ENCODE measurements around the gene ABHD16B. TPM values are rescaled to one million over a fixed set of nuclear protein-coding genes. Genes with fewer than 3 reads are reported as not detected.
A peak's percentile ranks its signal among the peaks of the same experiment; 100 is the strongest.

Gene ABHD16B
- total RNA-seq, 1 donor from 2014 or later: not detected

GRCh38 chr20:63831993-63832686, 29.2 kb upstream of the ABHD16B start:
- ATAC-seq (peak; percentile 52), DNase-seq (peak; percentile 79)
- intact Hi-C loops (cut with micrococcal nuclease): no loop called here

GRCh38 chr20:63833776-63834490, 27.4 kb upstream of the ABHD16B start:
- ATAC-seq (no peak), DNase-seq (no peak)
- intact Hi-C loops (cut with micrococcal nuclease): no loop called here

GRCh38 chr20:63834491-63834880, 26.8 kb upstream of the ABHD16B start:
- intact Hi-C loops (cut with micrococcal nuclease): no loop called here
- no peak for ATAC-seq

GRCh38 chr20:63835021-63835858, 26.1 kb upstream of the ABHD16B start:
- ATAC-seq: peak; percentile 85
- intact Hi-C loops (cut with micrococcal nuclease): no loop called here
- peak; percentile 91 for DNase-seq

More at GRCh38 chr20:63834491-63834880, 26.8 kb upstream of the ABHD16B start:
- DNase-seq: no peak

- intact Hi-C loops (cut with micrococcal nuclease): no loop called here
- no peak for DNase-seq
- no peak for ATAC-seq
These were observed 24.6 kb upstream of the ABHD16B start for GRCh38 chr20:63836458-63837344.

- intact Hi-C loops (cut with micrococcal nuclease): no loop called here
- DNase-seq: no peak
- no peak for ATAC-seq
These were observed 23.8 kb upstream of the ABHD16B start for GRCh38 chr20:63837479-63837878.

- intact Hi-C loops (cut with micrococcal nuclease): no loop called here
- DNase-seq (no peak), ATAC-seq (no peak)
These were observed 21.7 kb upstream of the ABHD16B start for GRCh38 chr20:63839620-63840019.

GRCh38 chr20:63840405-63840828, 20.9 kb upstream of the ABHD16B start:
- DNase-seq (no peak), ATAC-seq (no peak)
- intact Hi-C loops (cut with micrococcal nuclease): no loop called here

GRCh38 chr20:63842258-63842657, 19.0 kb upstream of the ABHD16B start:
- intact Hi-C loops (cut with micrococcal nuclease): no loop called here
- DNase-seq: no peak

GRCh38 chr20:63843222-63843621, 18.1 kb upstream of the ABHD16B start:
- ATAC-seq: no peak
- DNase-seq: no peak
- intact Hi-C loops (cut with micrococcal nuclease): no loop called here

More at GRCh38 chr20:63842258-63842657, 19.0 kb upstream of the ABHD16B start:
- no peak for ATAC-seq

GRCh38 chr20:63843778-63844177, 17.5 kb upstream of the ABHD16B start:
- intact Hi-C loops (cut with micrococcal nuclease): no loop called here
- no peak for DNase-seq
- no peak for ATAC-seq

- ATAC-seq (no peak), DNase-seq (no peak)
- intact Hi-C loops (cut with micrococcal nuclease): no loop called here
These were observed 16.7 kb upstream of the ABHD16B start for GRCh38 chr20:63844511-63844991.

- DNase-seq: peak; percentile 85
- intact Hi-C loops (cut with micrococcal nuclease): no loop called here
These were observed 15.0 kb upstream of the ABHD16B start for GRCh38 chr20:63846128-63846771.

GRCh38 chr20:63846888-63847236, 14.4 kb upstream of the ABHD16B start:
- DNase-seq (no peak), ATAC-seq (no peak)
- intact Hi-C loops (cut with micrococcal nuclease): no loop called here

More at GRCh38 chr20:63846128-63846771, 15.0 kb upstream of the ABHD16B start:
- peak; percentile 90 for ATAC-seq

- ATAC-seq (peak; percentile 21), DNase-seq (peak; percentile 53)
- intact Hi-C loops (cut with micrococcal nuclease): no loop called here
These were observed 13.9 kb upstream of the ABHD16B start for GRCh38 chr20:63847237-63848002.

- intact Hi-C loops (cut with micrococcal nuclease): no loop called here
- peak; percentile 49 for DNase-seq
- peak; percentile 9 for ATAC-seq
These were observed 13.0 kb upstream of the ABHD16B start for GRCh38 chr20:63848003-63848911.

Measured in left ventricle myocardium superior (tissue), 1 donor.